SJCRH30 (cell line): ENCODE data around the gene SULF2. TPM values are rescaled to one million over a fixed set of nuclear protein-coding genes. Genes with fewer than 3 reads are reported as not detected.

ENCODE experiments used
- DNase-seq, 2 experiments: peaks; one replicate each; pipeline ENCODE4 v3.0.0-alpha.2; 2015 to 2020
- H3K27ac ChIP-seq: fragments of 250-450 bp; sonication (Bioruptor Pico); 2 replicates; pipeline ENCODE4 v1.5.1; 2020; ENCODE audit warnings: mild to moderate bottlenecking, moderate library complexity
- H3K27me3 ChIP-seq: fragments of 250-450 bp; sonication (Bioruptor Pico); 2 replicates; pipeline ENCODE4 v1.5.1; 2020; ENCODE audit warnings: mild to moderate bottlenecking, moderate library complexity
- H3K36me3 ChIP-seq: fragments of 250-450 bp; sonication (Bioruptor Pico); 2 replicates; pipeline ENCODE4 v1.5.1; 2020; ENCODE audit warnings: mild to moderate bottlenecking, moderate library complexity
- H3K4me1 ChIP-seq: fragments of 250-450 bp; sonication (Bioruptor Pico); 2 replicates; pipeline ENCODE4 v1.5.1; 2020; ENCODE audit warnings: mild to moderate bottlenecking, moderate library complexity
- H3K4me3 ChIP-seq: fragments of 250-450 bp; sonication (Bioruptor Pico); 2 replicates; pipeline ENCODE4 v1.5.1; 2020; ENCODE audit warnings: mild to moderate bottlenecking, moderate library complexity
- H3K9me3 ChIP-seq: fragments of 250-450 bp; sonication (Bioruptor Pico); replicated peaks from 2 replicates; pipeline ENCODE4 v1.5.1; 2020; ENCODE audit warnings: mild to moderate bottlenecking, moderate library complexity
- total RNA-seq: library from RNA; depleted of rRNA; stranded (reverse); fragments of >200 nt; shearing (Covaris generic); gene quantifications from 2 replicates; pipeline ENCODE4 v1.2.3, GENCODE V29; 2014

The SULF2 gene
- total RNA-seq, 1 experiment from 2014 or later: 122 TPM

GRCh38 chr20:47627540-47627939 is 157.7 kb downstream of the SULF2 start:
- no peak overlapping the region for H3K27ac ChIP-seq
- no peak for DNase-seq

DNA sequence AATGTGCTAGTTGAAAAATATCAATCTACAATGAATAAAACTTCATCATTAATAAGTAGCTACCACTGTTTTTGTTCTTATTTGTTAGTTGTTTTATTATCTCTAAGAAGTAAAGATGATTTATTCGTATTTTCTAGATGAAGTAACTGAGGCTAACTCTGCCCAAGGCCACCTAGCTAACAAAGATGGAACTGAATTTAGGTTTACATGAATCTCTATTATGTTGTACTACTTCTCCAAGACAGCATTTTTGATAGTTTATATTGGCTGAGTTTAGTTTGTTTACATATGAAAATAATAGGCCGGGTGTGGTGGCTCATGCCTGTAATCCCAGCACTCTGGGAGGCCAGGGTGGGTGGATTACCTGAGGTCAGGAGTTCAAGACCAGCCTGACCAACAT is 162.1 kb downstream of the SULF2 start:
- DNase-seq: no peak
- H3K36me3 ChIP-seq: no peaks in the 10 kb centered on the region
- no peaks in the 10 kb centered on the region for H3K27me3 ChIP-seq
- H3K4me3 ChIP-seq: no peak overlapping the region
- H3K27ac ChIP-seq: no peak overlapping the region
- no peaks in the 10 kb centered on the region for H3K4me1 ChIP-seq
- H3K9me3 ChIP-seq: no peaks in the 10 kb centered on the region

More at GRCh38 chr20:47627540-47627939, 157.7 kb downstream of the SULF2 start:
- Histone ChIP-seq H3K4me1 (no peaks in the 10 kb centered on the region), H3K27me3 (no peaks in the 10 kb centered on the region), H3K4me3 (no peak overlapping the region), H3K9me3 (no peaks in the 10 kb centered on the region), H3K36me3 (0 out of 2 replicates have a peak, but pooled peaks cover 6% of the 10 kb centered on the region)

DNA sequence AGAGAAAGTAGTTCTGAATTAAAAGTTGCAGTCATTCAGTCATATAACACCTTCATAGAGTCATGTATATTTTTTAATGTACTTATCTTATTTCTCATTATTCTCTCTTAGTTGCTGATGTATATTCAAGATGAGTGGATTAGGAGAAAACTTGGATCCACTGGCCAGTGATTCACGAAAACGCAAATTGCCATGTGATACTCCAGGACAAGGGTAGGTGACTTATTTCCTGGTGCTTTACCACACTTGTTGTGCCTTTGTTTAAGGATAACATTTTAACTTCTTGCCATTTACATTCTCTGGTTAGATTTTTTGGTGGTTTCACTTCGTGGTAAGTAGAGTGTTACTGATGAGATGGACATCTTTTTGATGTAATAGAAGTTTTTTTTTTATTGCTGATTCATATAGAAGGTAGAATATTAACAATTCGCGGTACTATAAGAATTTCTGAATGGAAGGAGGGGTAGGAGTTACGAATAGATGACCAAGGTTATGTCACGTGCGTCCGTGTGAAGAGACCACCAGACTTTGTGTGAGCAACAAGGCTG is 163.1 kb downstream of the SULF2 start:
- H3K4me3 ChIP-seq: no peak overlapping the region
- no peaks in the 10 kb centered on the region for H3K9me3 ChIP-seq
- no peak for DNase-seq
- H3K36me3 ChIP-seq: no peaks in the 10 kb centered on the region
- no peaks in the 10 kb centered on the region for H3K27me3 ChIP-seq
- no peaks in the 10 kb centered on the region for H3K4me1 ChIP-seq
- H3K27ac ChIP-seq: no peak overlapping the region

DNA sequence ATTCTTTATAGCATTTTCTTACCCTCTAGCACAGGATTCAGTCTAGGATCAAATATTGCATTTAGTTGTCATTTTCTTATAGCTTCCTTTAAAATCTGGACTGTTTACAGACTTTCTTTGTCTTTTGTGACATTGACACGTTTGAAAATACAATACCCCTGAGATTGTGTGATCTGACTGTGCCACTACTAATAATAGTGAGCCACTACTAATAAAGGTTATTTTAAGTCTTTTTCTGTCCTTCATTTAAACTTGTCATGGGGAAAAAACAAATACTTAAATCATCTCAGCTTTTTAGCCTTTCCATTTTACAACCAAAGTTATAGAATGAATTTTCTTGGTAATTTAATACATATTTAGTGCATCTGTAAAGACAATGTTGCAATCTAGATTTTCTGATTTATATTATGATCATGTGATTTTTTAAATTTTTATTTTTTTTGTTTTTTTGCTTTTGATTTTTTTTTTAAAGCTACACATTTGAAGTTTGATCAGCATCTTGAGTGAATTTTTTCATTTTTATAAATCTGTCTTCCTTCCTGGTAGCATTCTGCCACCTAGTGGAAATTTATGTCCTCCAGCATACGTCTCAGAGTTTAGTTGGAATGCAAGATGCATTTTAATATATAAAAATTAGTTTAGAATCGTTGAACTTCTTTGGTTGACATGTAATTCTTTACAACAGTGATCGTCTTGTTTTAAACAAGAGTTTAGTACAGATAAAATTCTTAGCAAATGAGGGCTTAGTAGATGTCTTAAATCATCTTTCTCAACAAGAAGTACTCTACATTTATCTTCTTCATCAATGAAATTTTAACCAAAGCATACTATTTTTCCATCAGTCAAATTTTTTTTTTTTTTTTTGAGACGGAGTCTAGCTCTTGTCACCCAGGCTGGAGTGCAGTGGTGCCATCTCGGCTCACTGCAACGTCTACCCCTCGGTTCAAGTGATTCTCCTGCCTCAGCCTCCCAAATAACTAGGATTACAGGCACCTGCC is 164.2 kb downstream of the SULF2 start:
- Histone ChIP-seq H3K4me3 (no peak overlapping the region), H3K36me3 (no peaks in the 10 kb centered on the region), H3K4me1 (no peaks in the 10 kb centered on the region), H3K9me3 (no peaks in the 10 kb centered on the region), H3K27me3 (no peaks in the 10 kb centered on the region), H3K27ac (no peak overlapping the region)
- DNase-seq: peak; percentile 21 to 77

DNA sequence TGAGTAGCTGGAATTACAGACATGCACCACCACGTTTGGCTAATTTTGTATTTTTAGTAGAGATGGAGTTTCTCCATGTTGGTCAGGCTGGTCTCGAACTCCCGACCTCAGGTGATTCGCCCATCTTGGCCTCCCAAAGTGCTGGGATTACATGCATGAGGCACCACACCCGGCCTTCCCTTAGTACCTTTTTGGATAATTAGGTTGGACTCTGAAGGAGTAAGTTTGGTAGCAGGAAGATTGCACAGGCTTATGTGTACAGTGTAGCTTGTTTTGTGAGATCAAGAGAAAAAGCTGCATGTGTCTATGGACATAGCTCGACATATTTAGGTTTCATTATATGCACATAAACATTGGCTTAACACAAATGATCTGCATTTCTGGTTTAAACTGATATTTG is 166.8 kb downstream of the SULF2 start:
- Histone ChIP-seq H3K4me1 (no peaks in the 10 kb centered on the region), H3K36me3 (no peaks in the 10 kb centered on the region), H3K9me3 (no peaks in the 10 kb centered on the region), H3K4me3 (no peak overlapping the region), H3K27ac (no peak overlapping the region), H3K27me3 (no peaks in the 10 kb centered on the region)
- no peak for DNase-seq

GRCh38 chr20:47614703-47615309 is 170.5 kb downstream of the SULF2 start:
- H3K4me1 ChIP-seq: no peaks in the 10 kb centered on the region
- H3K27me3 ChIP-seq: no peaks in the 10 kb centered on the region
- H3K36me3 ChIP-seq: no peaks in the 10 kb centered on the region
- DNase-seq: no peak
- no peak overlapping the region for H3K4me3 ChIP-seq
- no peaks in the 10 kb centered on the region for H3K9me3 ChIP-seq
- H3K27ac ChIP-seq: no peak overlapping the region

DNA sequence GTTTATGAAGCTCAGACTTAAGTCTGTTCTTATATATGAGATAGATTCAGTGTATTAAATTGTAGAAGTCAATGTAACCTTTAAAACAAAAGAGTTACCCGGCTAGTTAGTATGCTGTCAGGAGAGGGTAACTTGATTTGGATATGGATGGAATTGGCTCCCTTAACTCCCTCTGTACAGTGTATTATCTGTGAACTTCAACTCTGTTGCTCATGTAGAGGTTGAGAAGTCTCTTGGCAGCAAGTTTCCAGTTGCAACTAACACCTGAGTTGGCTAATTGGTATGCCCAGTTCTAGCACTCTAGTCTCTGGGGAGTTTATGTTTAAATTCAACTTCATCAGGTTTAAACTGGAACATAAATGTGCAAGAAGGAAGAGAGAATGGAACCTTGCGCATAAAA is 172.6 kb downstream of the SULF2 start:
- Histone ChIP-seq H3K4me3 (no peak overlapping the region), H3K9me3 (no peaks in the 10 kb centered on the region), H3K4me1 (no peaks in the 10 kb centered on the region), H3K27ac (no peak overlapping the region), H3K27me3 (no peaks in the 10 kb centered on the region), H3K36me3 (no peaks in the 10 kb centered on the region)
- DNase-seq: no peak

GRCh38 chr20:47611785-47612184 is 173.5 kb downstream of the SULF2 start:
- Histone ChIP-seq H3K4me1 (no peaks in the 10 kb centered on the region), H3K4me3 (no peak overlapping the region), H3K27ac (no peak overlapping the region), H3K36me3 (no peaks in the 10 kb centered on the region), H3K9me3 (no peaks in the 10 kb centered on the region), H3K27me3 (no peaks in the 10 kb centered on the region)
- DNase-seq: no peak

- Histone ChIP-seq H3K4me1 (no peaks in the 10 kb centered on the region), H3K27me3 (no peaks in the 10 kb centered on the region), H3K9me3 (no peaks in the 10 kb centered on the region), H3K27ac (no peak overlapping the region), H3K4me3 (no peak overlapping the region), H3K36me3 (no peaks in the 10 kb centered on the region)
- no peak for DNase-seq
These were observed 174.4 kb downstream of the SULF2 start for GRCh38 chr20:47610945-47611250.

- peak in 1 of 2 experiments; percentile 25 for DNase-seq
- H3K4me3 ChIP-seq: no peak overlapping the region
- H3K4me1 ChIP-seq: no peaks in the 10 kb centered on the region
- no peaks in the 10 kb centered on the region for H3K9me3 ChIP-seq
- no peak overlapping the region for H3K27ac ChIP-seq
- H3K36me3 ChIP-seq: no peaks in the 10 kb centered on the region
- no peaks in the 10 kb centered on the region for H3K27me3 ChIP-seq
These were observed 174.9 kb downstream of the SULF2 start for GRCh38 chr20:47610247-47610944.

DNA sequence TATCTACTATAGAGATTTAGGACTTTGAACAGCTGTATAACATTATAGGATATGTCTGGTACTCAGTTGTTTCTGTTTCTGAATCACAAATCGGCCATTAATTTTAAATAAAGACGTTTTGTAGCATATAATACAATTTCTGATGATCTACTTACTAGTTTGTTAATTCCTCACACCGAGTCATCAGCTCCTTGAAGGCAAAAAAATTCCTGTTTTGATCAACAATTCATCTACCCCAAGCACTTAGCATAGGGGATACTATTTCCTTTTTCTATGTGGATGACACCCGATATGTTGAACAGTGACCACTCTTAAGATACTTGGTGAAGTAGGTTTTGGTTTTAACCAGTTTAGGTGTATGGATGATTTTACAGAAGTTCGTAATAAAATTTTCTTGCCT is 176.3 kb downstream of the SULF2 start:
- H3K4me3 ChIP-seq: no peak overlapping the region
- H3K36me3 ChIP-seq: no peaks in the 10 kb centered on the region
- no peaks in the 10 kb centered on the region for H3K27me3 ChIP-seq
- DNase-seq: no peak
- H3K27ac ChIP-seq: no peak overlapping the region
- H3K9me3 ChIP-seq: no peaks in the 10 kb centered on the region
- H3K4me1 ChIP-seq: no peaks in the 10 kb centered on the region
